Inflammatory macrophage treated with lipopolysaccharide for 4 hours (primary cell): Measurements from ENCODE around the gene E2F1.

Experiments used
- DNase-seq: peaks from one replicate; pipeline ENCODE4 v3.0.0-alpha.2; 2020

Gene E2F1

DNA sequence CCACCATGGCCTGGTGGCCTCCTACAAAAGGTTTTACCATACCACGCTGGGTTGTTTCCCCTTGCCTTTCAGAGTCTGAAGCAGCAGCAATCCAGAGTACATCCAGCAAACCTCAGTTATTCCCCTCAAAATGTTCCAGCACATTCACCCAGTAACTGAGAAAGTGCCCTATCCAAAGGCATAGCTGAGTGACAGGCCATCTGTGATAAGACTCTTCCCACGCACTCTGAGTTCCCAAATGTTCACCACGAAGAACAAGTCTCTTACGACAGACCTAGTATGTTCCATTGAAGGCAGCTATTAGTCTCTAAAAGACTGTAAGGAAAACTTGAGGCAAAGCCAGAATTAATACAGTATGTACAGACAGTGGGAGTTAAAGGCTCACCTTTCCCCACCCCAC is 55.7 kb downstream of the E2F1 start:
- no peak for DNase-seq

DNA sequence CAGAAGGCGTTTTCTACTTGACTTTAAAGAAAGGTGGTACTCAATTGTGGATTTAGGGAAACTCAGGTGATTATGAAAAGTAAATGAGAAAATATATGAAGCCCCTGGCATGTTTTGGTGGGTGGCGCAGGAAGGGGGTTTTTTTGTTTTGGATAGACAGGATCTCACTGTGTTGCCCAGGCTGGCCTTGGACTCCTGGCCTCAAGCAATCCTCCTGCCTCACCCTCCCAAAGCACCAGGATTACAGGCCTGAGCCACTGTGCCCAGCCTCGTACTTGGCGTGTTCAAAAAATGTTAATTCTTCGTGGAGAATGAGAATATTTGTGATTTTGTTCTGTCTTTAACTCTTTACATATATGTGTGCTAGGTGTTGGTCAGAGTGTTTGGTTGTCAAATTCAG is 56.2 kb downstream of the E2F1 start:
- DNase-seq: no peak

- no peak for DNase-seq
These were observed 56.7 kb downstream of the E2F1 start for GRCh38 chr20:33629533-33629932.

DNA sequence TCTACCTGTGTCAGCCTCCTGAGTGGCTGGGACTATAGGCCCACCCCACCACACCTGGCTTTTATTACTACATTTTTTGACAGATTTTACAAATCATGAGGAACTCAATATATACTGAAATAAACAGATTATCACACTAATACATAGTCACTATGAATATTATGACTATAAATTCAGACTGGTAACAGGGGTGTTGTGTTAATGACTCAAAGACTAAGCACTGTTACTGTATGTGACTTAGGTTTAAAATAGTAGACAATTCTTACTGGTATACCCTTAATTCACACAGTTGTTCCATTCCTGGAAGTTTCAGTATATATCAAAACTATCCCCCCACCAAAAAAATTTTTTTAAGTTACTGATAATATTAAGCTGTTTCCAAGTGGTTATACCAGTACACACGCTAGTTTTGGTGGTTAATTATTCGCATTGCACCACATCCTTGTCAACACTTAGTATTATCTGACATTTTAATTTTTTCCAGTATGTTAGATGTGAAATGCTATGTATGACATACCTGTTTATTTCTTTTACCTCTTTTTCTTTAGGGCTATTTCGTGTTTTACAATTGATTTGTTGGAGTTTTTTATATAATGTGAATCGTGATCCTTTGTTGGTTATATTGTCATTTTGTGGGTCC is 58.5 kb downstream of the E2F1 start:
- no peak for DNase-seq

DNA sequence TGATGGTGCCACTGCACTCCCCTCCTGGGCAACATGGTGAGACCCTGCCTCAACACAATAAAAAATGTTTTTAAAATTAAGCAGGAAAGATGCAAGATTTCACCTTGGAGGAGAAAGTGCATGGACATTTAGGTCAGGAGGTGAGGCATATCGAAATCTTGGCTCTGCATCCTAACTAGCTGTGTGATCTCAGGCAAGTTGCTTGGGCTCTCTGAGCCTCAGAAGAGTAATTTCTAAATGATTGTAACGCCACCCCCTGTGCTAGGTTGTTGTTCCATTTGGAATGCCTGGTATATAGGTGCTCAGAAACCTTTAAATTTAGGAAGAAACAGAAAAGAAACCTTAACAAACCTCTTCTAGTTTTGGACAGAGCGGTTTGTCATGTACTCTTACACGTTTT is 60.0 kb downstream of the E2F1 start:
- DNase-seq: no peak
